Stomach (tissue), 9 donors: ENCODE data around the gene SYNPO2. TPM values are rescaled to one million over a fixed set of nuclear protein-coding genes. Genes with fewer than 3 reads are reported as not detected.

ENCODE experiments used
- DNase-seq, 2 donors: peaks; one replicate each; pipeline versions ENCODE4 v3.0.0 to v3.0.0-alpha.2; 2013 to 2019
- H3K27ac ChIP-seq, 5 donors: fragments of 200-600 bp in 4 of 5; sonication (generic) in 4 of 5; one replicate each; pipeline ENCODE4 v1.5.1; 2013 to 2019; ENCODE audit warnings: mild to moderate bottlenecking in 1 of 5, moderate library complexity in 1 of 5
- H3K27me3 ChIP-seq, 3 donors: fragments of 200-600 bp; sonication (generic); one replicate each; pipeline ENCODE4 v1.5.1; 2017 to 2019; ENCODE audit warnings: mixed run types in 1 of 3
- H3K36me3 ChIP-seq, 4 donors: fragments of 200-600 bp; sonication (generic); 1 replicate in 3 of 4; 2 replicates in 1 of 4; pipeline ENCODE4 v1.5.1; 2016 to 2019
- H3K4me1 ChIP-seq, 4 donors: fragments of 200-600 bp; sonication (generic); one replicate each; pipeline ENCODE4 v1.5.1; 2016 to 2019
- H3K4me3 ChIP-seq, 4 donors: fragments of 200-600 bp; sonication (generic) in 3 of 4; one replicate each; pipeline ENCODE4 v1.5.1; 2016 to 2019; ENCODE audit warnings: mild to moderate bottlenecking in 1 of 4
- H3K9me3 ChIP-seq, 4 donors: fragments of 200-600 bp; sonication (generic); one replicate each; pipeline ENCODE4 v1.5.1; 2016 to 2019
- EP300 ChIP-seq: sonication (generic); formaldehyde crosslinking; IDR thresholded peaks from one replicate; pipeline ENCODE4 v1.6.1; 2017; ENCODE audit warnings: antibody characterized with exemption
- POLR2A ChIP-seq, 4 donors: fragments of 450-650 bp; IDR thresholded peaks; one replicate each; pipeline ENCODE4 v1.6.1; 2016; ENCODE audit warnings: antibody characterized with exemption in 4 of 4, control low read depth in 2 of 4, mild to moderate bottlenecking in 1 of 4, moderate library complexity in 1 of 4
- POLR2AphosphoS5 ChIP-seq, 3 donors: sonication (generic); formaldehyde crosslinking; IDR thresholded peaks; one replicate each; pipeline ENCODE4 v1.6.1; 2016; ENCODE audit warnings: antibody characterized with exemption in 3 of 3
- WGBS, 5 donors: extraction: QIAGEN DNeasy Blood & Tissue Kit in 3 of 5; methylation state at CpG; one replicate each; pipeline versions ENCODE4 v1.1.5 to v1.1.7; 2013 to 2018; 5-methylcytosine and 5-hydroxymethylcytosine counted together
- intact Hi-C: fragments of 100-400 bp; cut with DNase I; formaldehyde crosslinking; loops from one replicate; pipeline ENCODE4 v1.15.1; 2023; ENCODE audit warnings: low total_unique reads
- polyA plus RNA-seq, 3 donors: library from polyadenylated mRNA; stranded (reverse); fragments of 200-250 nt; gene quantifications; one replicate each; pipeline ENCODE4 v1.2.3, GENCODE V29; 2013
- total RNA-seq, 5 donors: library from RNA; depleted of rRNA; stranded (reverse); fragments of >200 nt; gene quantifications; one replicate each; pipeline versions ENCODE4 v1.1.0 to v1.2.3, GENCODE V29; 2014 to 2016
- TF ChIP-seq, protein P1 (sequence below), 7 experiments: fragments of 450-650 bp in 4 of 7; fragments of 200-600 bp in 3 of 7; sonication (generic) in 3 of 7; IDR thresholded peaks; one replicate each; pipeline ENCODE4 v1.5.1; 2016 to 2019; ENCODE audit warnings: antibody characterized with exemption in 7 of 7, control low read depth in 2 of 7, mild to moderate bottlenecking in 1 of 7
- donor health status: healthy with polysubstance abuse.
- donor health status: Bipolar disorder and iron deficiency.
- donor health status: healthy.

SYNPO2 gene
- total and polyA plus RNA-seq, 8 donors: 24.8 to 644 (median 150) TPM

DNA sequence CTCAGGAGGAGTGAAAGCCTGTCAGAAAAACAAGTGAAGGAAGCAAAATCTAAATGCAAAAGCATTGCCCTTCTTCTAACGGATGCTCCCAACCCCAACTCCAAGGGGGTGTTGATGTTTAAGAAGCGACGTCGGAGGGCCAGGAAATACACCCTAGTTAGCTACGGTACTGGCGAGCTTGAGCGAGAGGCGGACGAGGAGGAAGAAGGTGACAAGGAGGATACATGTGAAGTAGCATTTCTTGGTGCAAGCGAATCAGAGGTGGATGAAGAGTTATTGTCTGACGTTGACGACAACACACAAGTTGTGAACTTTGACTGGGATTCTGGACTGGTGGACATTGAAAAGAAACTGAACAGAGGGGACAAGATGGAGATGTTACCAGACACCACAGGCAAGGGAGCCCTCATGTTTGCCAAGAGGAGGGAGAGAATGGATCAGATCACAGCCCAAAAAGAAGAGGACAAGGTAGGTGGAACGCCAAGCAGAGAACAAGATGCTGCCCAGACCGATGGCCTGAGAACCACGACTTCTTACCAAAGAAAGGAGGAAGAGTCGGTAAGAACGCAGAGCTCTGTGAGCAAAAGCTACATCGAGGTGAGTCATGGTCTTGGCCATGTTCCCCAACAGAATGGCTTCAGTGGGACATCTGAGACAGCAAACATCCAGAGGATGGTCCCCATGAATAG lies 141.3 kb downstream of the SYNPO2 start:
- Histone ChIP-seq H3K4me3 (peak overlapping the region; percentile 37 to 41 (median 40)), H3K36me3 (peaks cover 11 to 51% (median 20%) of the 10 kb centered on the region in 4 donors), H3K4me1 (peaks cover 4 to 16% (median 9%) of the 10 kb centered on the region in 4 donors), H3K27me3 (no peaks in the 10 kb centered on the region), H3K27ac (peak overlapping the region in 4 of 5 donors; percentile 84 to 93 (median 87)), H3K9me3 (no peaks in the 10 kb centered on the region)
- WGBS, 5 donors: 75 to 93% (median 91%) methylated on average over 18 of the region's 18 CpGs
- intact Hi-C loops: loop anchor here (10.0 kb wide), 1 partner anchor 255 kb away; no protein-coding TSS in a partner anchor
- TF ChIP-seq, protein P1, sequence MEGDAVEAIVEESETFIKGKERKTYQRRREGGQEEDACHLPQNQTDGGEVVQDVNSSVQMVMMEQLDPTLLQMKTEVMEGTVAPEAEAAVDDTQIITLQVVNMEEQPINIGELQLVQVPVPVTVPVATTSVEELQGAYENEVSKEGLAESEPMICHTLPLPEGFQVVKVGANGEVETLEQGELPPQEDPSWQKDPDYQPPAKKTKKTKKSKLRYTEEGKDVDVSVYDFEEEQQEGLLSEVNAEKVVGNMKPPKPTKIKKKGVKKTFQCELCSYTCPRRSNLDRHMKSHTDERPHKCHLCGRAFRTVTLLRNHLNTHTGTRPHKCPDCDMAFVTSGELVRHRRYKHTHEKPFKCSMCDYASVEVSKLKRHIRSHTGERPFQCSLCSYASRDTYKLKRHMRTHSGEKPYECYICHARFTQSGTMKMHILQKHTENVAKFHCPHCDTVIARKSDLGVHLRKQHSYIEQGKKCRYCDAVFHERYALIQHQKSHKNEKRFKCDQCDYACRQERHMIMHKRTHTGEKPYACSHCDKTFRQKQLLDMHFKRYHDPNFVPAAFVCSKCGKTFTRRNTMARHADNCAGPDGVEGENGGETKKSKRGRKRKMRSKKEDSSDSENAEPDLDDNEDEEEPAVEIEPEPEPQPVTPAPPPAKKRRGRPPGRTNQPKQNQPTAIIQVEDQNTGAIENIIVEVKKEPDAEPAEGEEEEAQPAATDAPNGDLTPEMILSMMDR (IDR thresholded peaks at IDR 0.05): no peak
- TF ChIP-seq EP300: no peak
- peak; percentile 7 to 23 (median 11) for TF ChIP-seq POLR2AphosphoS5 (IDR thresholded peaks at IDR 0.05)
- DNase-seq: no peak

DNA sequence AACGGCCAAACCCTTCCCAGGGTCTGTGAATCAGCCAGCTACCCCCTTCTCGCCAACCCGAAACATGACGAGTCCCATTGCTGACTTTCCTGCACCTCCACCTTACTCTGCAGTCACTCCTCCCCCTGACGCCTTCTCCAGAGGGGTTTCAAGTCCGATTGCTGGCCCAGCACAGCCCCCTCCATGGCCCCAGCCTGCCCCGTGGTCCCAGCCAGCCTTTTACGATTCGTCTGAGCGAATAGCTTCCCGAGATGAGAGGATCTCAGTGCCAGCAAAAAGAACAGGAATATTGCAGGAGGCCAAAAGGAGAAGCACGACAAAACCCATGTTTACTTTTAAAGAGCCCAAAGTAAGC lies 141.9 kb downstream of the SYNPO2 start:
- peak overlapping the region in 4 of 5 donors; percentile 84 to 93 (median 87) for H3K27ac ChIP-seq
- WGBS, 5 donors: 75 to 91% (median 83%) methylated on average over 12 of the region's 12 CpGs
- no peak for DNase-seq
- TF ChIP-seq EP300: no peak
- TF ChIP-seq POLR2AphosphoS5 (IDR thresholded peaks at IDR 0.05): peak in 1 of 3 donors; percentile 1
- H3K27me3 ChIP-seq: no peaks in the 10 kb centered on the region
- intact Hi-C loops: loop anchor here (10.0 kb wide), 1 partner anchor 254 kb away; no protein-coding TSS in a partner anchor
- H3K36me3 ChIP-seq: peaks cover 11 to 53% (median 20%) of the 10 kb centered on the region in 4 donors
- H3K4me1 ChIP-seq: peaks cover 0 to 11% (median 6%) of the 10 kb centered on the region in 4 donors
- peak overlapping the region; percentile 37 to 41 (median 40) for H3K4me3 ChIP-seq
- H3K9me3 ChIP-seq: no peaks in the 10 kb centered on the region

DNA sequence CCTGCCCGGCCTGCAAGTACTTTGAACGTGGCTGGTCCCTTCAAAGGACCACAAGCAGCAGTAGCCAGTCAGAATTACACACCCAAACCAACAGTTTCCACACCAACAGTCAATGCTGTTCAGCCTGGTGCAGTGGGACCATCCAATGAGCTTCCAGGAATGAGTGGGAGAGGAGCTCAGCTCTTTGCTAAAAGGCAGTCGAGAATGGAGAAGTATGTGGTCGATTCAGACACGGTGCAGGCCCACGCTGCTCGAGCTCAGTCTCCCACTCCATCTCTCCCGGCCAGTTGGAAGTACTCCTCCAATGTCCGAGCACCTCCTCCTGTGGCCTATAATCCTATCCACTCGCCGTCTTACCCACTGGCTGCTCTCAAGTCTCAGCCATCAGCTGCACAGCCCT lies 142.6 kb downstream of the SYNPO2 start:
- Histone ChIP-seq H3K9me3 (no peaks in the 10 kb centered on the region), H3K4me1 (peaks cover 0 to 8% (median 2%) of the 10 kb centered on the region in 4 donors), H3K27me3 (no peaks in the 10 kb centered on the region), H3K36me3 (peaks cover 11 to 53% (median 20%) of the 10 kb centered on the region in 4 donors), H3K4me3 (peak overlapping the region; percentile 37 to 41 (median 40)), H3K27ac (peak overlapping the region in 4 of 5 donors; percentile 84 to 93 (median 87))
- no peak for DNase-seq
- TF ChIP-seq EP300 (no peak), POLR2AphosphoS5 (IDR thresholded peaks at IDR 0.05) (peak in 2 of 3 donors; percentile 9 to 20), POLR2A (IDR thresholded peaks at IDR 0.05) (no peak)
- TF ChIP-seq, protein P1 (IDR thresholded peaks at IDR 0.05): no peak
- intact Hi-C loops: loop anchor here (10.0 kb wide), 1 partner anchor 254 kb away; no protein-coding TSS in a partner anchor
- WGBS, 5 donors: 61 to 94% (median 91%) methylated on average over 11 of the region's 11 CpGs

DNA sequence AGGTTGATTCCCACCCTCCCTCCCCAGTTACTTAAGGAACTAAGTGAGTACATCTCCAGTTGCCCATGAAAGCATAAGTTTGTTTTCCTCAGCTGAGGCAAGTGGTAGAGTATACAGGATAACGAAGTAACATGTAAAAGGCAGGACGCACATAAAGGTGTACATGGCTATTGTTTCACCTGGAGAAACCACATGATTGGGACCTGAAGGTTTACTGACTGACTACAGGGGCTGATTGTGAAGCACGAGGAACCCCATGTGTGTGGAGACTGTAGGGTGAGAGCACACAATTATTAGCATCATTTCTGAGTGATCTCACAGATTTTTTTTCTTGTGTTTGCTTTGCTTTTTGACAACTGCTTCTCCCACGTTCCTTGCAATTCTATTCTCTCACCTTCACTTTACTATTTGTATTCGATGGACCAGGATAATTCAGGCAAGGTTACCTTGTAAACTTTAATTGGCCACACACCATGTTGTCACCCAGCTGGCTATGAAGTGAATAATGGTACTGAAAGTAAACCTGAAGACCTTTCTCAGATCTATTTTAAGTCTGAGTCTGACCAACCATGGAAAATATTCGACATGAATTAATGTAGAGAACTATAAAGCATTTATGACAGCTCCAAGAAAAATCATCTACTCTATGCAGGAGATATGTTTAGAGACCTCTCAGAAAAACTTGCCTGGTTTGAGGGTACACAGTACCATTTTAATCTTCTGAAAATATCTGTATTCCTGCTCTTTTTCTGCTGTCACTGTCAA lies 144.4 kb downstream of the SYNPO2 start:
- no peaks in the 10 kb centered on the region for H3K27me3 ChIP-seq
- H3K36me3 ChIP-seq: peaks cover 11 to 53% (median 20%) of the 10 kb centered on the region in 4 donors
- TF ChIP-seq POLR2A (IDR thresholded peaks at IDR 0.05): no peak
- peak; percentile 6 to 24 (median 19) for TF ChIP-seq POLR2AphosphoS5 (IDR thresholded peaks at IDR 0.05)
- WGBS, 5 donors: 62 to 80% (median 77%) methylated on average over 6 of the region's 6 CpGs
- DNase-seq: no peak
- H3K4me1 ChIP-seq: peaks cover 0 to 11% (median 0%) of the 10 kb centered on the region in 4 donors
- H3K4me3 ChIP-seq: peak overlapping the region; percentile 37 to 41 (median 40)
- H3K27ac ChIP-seq: peak overlapping the region in 4 of 5 donors; percentile 11 to 93 (median 87)
- H3K9me3 ChIP-seq: no peaks in the 10 kb centered on the region
- intact Hi-C loops: loop anchor here (10.0 kb wide), 1 partner anchor 252 kb away; no protein-coding TSS in a partner anchor
